Peyer's patch (tissue), 4 donors: ENCODE data around the gene TDRD9.

ENCODE experiments used
- POLR2A ChIP-seq, 2 donors: fragments of 450-650 bp; IDR thresholded peaks; one replicate each; pipeline ENCODE4 v1.5.1; 2017; ENCODE audit warnings: antibody characterized with exemption in 2 of 2, mild to moderate bottlenecking in 2 of 2, moderate library complexity in 2 of 2
- TF ChIP-seq, protein P1 (sequence below), 6 experiments: fragments of 450-650 bp in 4 of 6; fragments of 200-600 bp in 2 of 6; sonication (generic) in 1 of 6; IDR thresholded peaks; one replicate each; pipeline ENCODE4 v1.5.1; 2017 to 2019; ENCODE audit warnings: antibody characterized with exemption in 6 of 6, mild to moderate bottlenecking in 3 of 6, moderate library complexity in 1 of 6

DNA sequence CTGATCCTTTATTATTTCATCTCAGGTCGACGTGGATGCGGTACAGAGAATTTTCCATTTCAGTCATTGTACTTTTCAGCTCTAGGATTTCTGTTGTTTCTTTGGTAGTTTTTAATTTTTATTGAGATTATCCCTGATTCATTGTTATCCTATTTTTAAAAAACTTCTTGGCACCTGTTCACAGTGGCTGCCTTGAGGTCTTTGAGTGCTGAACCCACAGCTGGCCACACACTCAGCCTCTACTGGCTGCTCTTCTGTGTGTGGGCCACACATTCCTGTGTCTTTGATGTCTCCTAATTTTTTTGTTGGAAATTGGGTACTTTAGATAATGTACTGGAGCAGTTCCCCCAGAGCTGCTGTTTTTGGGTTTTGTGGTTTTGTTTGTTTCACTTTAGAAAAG is 119.5 kb downstream of the TDRD9 start:
- TF ChIP-seq, protein P1, sequence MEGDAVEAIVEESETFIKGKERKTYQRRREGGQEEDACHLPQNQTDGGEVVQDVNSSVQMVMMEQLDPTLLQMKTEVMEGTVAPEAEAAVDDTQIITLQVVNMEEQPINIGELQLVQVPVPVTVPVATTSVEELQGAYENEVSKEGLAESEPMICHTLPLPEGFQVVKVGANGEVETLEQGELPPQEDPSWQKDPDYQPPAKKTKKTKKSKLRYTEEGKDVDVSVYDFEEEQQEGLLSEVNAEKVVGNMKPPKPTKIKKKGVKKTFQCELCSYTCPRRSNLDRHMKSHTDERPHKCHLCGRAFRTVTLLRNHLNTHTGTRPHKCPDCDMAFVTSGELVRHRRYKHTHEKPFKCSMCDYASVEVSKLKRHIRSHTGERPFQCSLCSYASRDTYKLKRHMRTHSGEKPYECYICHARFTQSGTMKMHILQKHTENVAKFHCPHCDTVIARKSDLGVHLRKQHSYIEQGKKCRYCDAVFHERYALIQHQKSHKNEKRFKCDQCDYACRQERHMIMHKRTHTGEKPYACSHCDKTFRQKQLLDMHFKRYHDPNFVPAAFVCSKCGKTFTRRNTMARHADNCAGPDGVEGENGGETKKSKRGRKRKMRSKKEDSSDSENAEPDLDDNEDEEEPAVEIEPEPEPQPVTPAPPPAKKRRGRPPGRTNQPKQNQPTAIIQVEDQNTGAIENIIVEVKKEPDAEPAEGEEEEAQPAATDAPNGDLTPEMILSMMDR (IDR thresholded peaks at IDR 0.05) = no peak
- TF ChIP-seq POLR2A (IDR thresholded peaks at IDR 0.05) = no peak
